MG63 (cell line): ENCODE results near the gene RAB18. TPM values are rescaled to one million over a fixed set of nuclear protein-coding genes. Genes with fewer than 3 reads are reported as not detected.
"Not testable (repeated sequence)": the region's sequence is repeated elsewhere in the genome, so short reads cannot be mapped to it uniquely, and the experiment has no call there.

Source experiments
- DNase-seq: peaks from one replicate; pipeline ENCODE4 v3.0.0-alpha.2; 2020
- H3K27me3 ChIP-seq: fragments of 250-450 bp; sonication (Bioruptor Pico); 2 replicates; pipeline ENCODE4 v1.5.1; 2020; ENCODE audit warnings: mild to moderate bottlenecking, moderate library complexity
- H3K36me3 ChIP-seq: fragments of 250-450 bp; sonication (Bioruptor Pico); 2 replicates; pipeline ENCODE4 v1.5.1; 2020; ENCODE audit warnings: mild to moderate bottlenecking, moderate library complexity
- H3K4me3 ChIP-seq: fragments of 250-450 bp; sonication (Bioruptor Pico); 2 replicates; pipeline ENCODE4 v1.5.1; 2020; ENCODE audit warnings: mild to moderate bottlenecking, moderate library complexity
- H3K9me3 ChIP-seq: fragments of 250-450 bp; sonication (Bioruptor Pico); 2 replicates; pipeline ENCODE4 v1.5.1; 2020; ENCODE audit warnings: mild to moderate bottlenecking, moderate library complexity
- total RNA-seq: library from RNA; depleted of rRNA; stranded (reverse); fragments of >200 nt; shearing (Covaris generic); gene quantifications from 2 replicates; pipeline ENCODE4 v1.2.3, GENCODE V29; 2014; ENCODE audit warnings: low replicate concordance; rRNA removed

Gene RAB18
- total RNA-seq, 1 experiment from 2014 or later, result 61.0 TPM

GRCh38 chr10:27568196-27569175 lies 64.4 kb downstream of the RAB18 start:
- no peak for DNase-seq
- Histone ChIP-seq H3K36me3 (no peaks in the 10 kb centered on the region), H3K9me3 (no peaks in the 10 kb centered on the region; the same call in 1 of the 2 replicates), H3K27me3 (no peaks in the 10 kb centered on the region), H3K4me3 (no peak overlapping the region)

- no peak for DNase-seq
- no peaks in the 10 kb centered on the region; the same call in 1 of the 2 replicates for H3K9me3 ChIP-seq
- H3K4me3 ChIP-seq, result no peak overlapping the region
- H3K36me3 ChIP-seq, result no peaks in the 10 kb centered on the region
- H3K27me3 ChIP-seq, result no peaks in the 10 kb centered on the region
Observed at GRCh38 chr10:27569946-27570345, 65.8 kb downstream of the RAB18 start.

- not testable (repeated sequence) for H3K27me3 ChIP-seq, DNase-seq, H3K36me3 ChIP-seq, H3K4me3 ChIP-seq, H3K9me3 ChIP-seq
Observed at GRCh38 chr10:27577038-27577437, 72.9 kb downstream of the RAB18 start.

- no peak for DNase-seq
- H3K9me3 ChIP-seq, result no peaks in the 10 kb centered on the region
- H3K4me3 ChIP-seq, result no peak overlapping the region
- no peaks in the 10 kb centered on the region for H3K27me3 ChIP-seq
- no peaks in the 10 kb centered on the region for H3K36me3 ChIP-seq
Observed at GRCh38 chr10:27578316-27578715, 74.2 kb downstream of the RAB18 start.

- H3K4me3 ChIP-seq, result no peak overlapping the region
- no peaks in the 10 kb centered on the region for H3K36me3 ChIP-seq
- no peaks in the 10 kb centered on the region for H3K9me3 ChIP-seq
- H3K27me3 ChIP-seq, result no peaks in the 10 kb centered on the region
- DNase-seq, result no peak
Observed at GRCh38 chr10:27581225-27581624, 77.1 kb downstream of the RAB18 start.

- Histone ChIP-seq H3K4me3 (no peak overlapping the region), H3K27me3 (no peaks in the 10 kb centered on the region), H3K36me3 (no peaks in the 10 kb centered on the region), H3K9me3 (0 out of 2 replicates have a peak, but pooled peaks cover 3% of the 10 kb centered on the region)
- no peak for DNase-seq
Observed at GRCh38 chr10:27584302-27584701, 80.2 kb downstream of the RAB18 start.

Other genes with a start within 250 kb of the RAB18 start
- gene MKX, start 241.5 kb downstream of the RAB18 start, total RNA-seq, result 33.7 and 36.4 TPM in 2 replicates